IMR-90 (cell line): ENCODE results near the gene SLC46A3. TPM values are rescaled to one million over a fixed set of nuclear protein-coding genes. Genes with fewer than 3 reads are reported as not detected.

ENCODE experiments used
- ATAC-seq: fragments of 200-7000 bp; cut with Tn5 transposase; 2 replicates; pipeline ENCODE4 v1.9.1; 2020; ENCODE audit warnings: low read depth, mild to moderate bottlenecking, moderate library complexity
- BruUV-seq: library from RNA; stranded (reverse); fragments of 400-500 nt; replicated peaks from 2 replicates; lab custom pipeline; 2021; lab: Mats Ljungman, UMichigan
- CTCF ChIA-PET: fragments of 300-600 bp; formaldehyde crosslinking; extraction: SDS; loops from one replicate; lab custom pipeline; 2021; ENCODE audit warnings: antibody characterized with exemption; lab: Yijun Ruan, JAX
- POLR2A ChIA-PET: fragments of 300-600 bp; sonication (Branson Sonifier 250); formaldehyde crosslinking; loops from one replicate; lab custom pipeline; 2022; ENCODE audit warnings: antibody characterized with exemption; ENCODE audit not compliant: unreplicated experiment; lab: Charles Lee
- DNase-seq: peaks from one replicate; pipeline ENCODE4 v3.0.0; 2013
- H2AFZ ChIP-seq: replicated peaks from 2 replicates; pipeline ENCODE3; 2013; ENCODE audit warnings: low read length, mild to moderate bottlenecking; ENCODE audit not compliant: poor library complexity
- H2AK5ac ChIP-seq: 2 replicates; pipeline ENCODE4 v1.6.1; 2013; ENCODE audit warnings: low read depth, low read length, inconsistent platforms
- H2AK9ac ChIP-seq: replicated peaks from 2 replicates; pipeline ENCODE3; 2013; ENCODE audit warnings: mild to moderate bottlenecking, low read depth, low read length, moderate library complexity; ENCODE audit not compliant: poor library complexity
- H2BK120ac ChIP-seq: 2 replicates; pipeline ENCODE4 v1.6.1; 2013; ENCODE audit warnings: low read depth, low read length, inconsistent platforms
- H2BK15ac ChIP-seq: 3 replicates; pipeline ENCODE4 v1.6.1; 2013; ENCODE audit warnings: low read depth, low read length, inconsistent platforms
- H2BK20ac ChIP-seq: 2 replicates; pipeline ENCODE4 v1.6.1; 2013; ENCODE audit warnings: low read depth, mild to moderate bottlenecking, inconsistent platforms, low read length, moderate library complexity
- H2BK5ac ChIP-seq: 2 replicates; pipeline ENCODE4 v1.6.1; 2013; ENCODE audit warnings: mild to moderate bottlenecking, low read depth, low read length, inconsistent platforms; ENCODE audit not compliant: poor library complexity, severe bottlenecking
- H3K14ac ChIP-seq: replicated peaks from 2 replicates; pipeline ENCODE4 v1.6.1; 2013; ENCODE audit warnings: low read depth, low read length, inconsistent platforms
- H3K18ac ChIP-seq: 2 replicates; pipeline ENCODE4 v1.6.1; 2013; ENCODE audit warnings: low read depth, low read length, control low read depth
- H3K23ac ChIP-seq: 2 replicates; pipeline ENCODE4 v1.6.1; 2013; ENCODE audit warnings: low read depth, low read length, inconsistent platforms
- H3K27ac ChIP-seq: 2 replicates; pipeline ENCODE4 v1.5.1; 2013; ENCODE audit warnings: mild to moderate bottlenecking, control low read depth, low read length; ENCODE audit not compliant: insufficient read depth
- H3K27me3 ChIP-seq: 2 replicates; pipeline ENCODE4 v1.6.1; 2013; ENCODE audit warnings: low read length; ENCODE audit not compliant: control insufficient read depth, insufficient read depth
- H3K36me3 ChIP-seq: 2 replicates; pipeline ENCODE4 v1.6.1; 2013; ENCODE audit warnings: low read length, mixed read lengths; ENCODE audit not compliant: control insufficient read depth, insufficient read depth
- H3K4ac ChIP-seq: 2 replicates; pipeline ENCODE4 v1.6.1; 2013; ENCODE audit warnings: low read depth, low read length, inconsistent platforms
- H3K4me1 ChIP-seq: 2 replicates; pipeline ENCODE4 v1.6.1; 2013; ENCODE audit warnings: low read length, mixed read lengths; ENCODE audit not compliant: control insufficient read depth, insufficient read depth
- H3K4me2 ChIP-seq: 2 replicates; pipeline ENCODE4 v1.6.1; 2013; ENCODE audit warnings: low read depth, mild to moderate bottlenecking, control low read depth, low read length, moderate library complexity
- H3K4me3 ChIP-seq: 2 replicates; pipeline ENCODE4 v1.5.1; 2013; ENCODE audit warnings: low read depth, mild to moderate bottlenecking, control low read depth, low read length, moderate library complexity; ENCODE audit not compliant: insufficient read depth
- H3K56ac ChIP-seq: 2 replicates; pipeline ENCODE4 v1.6.1; 2013; ENCODE audit warnings: low read length, inconsistent platforms; ENCODE audit not compliant: insufficient read depth; ENCODE audit errors: extremely low read depth
- H3K79me1 ChIP-seq, 2 experiments: 2 replicates each; pipeline ENCODE4 v1.6.1; 2013; ENCODE audit warnings: low read length in 2 of 2, inconsistent platforms in 1 of 2, low read depth in 1 of 2
- H3K9ac ChIP-seq: 2 replicates; pipeline ENCODE4 v1.6.1; 2013; ENCODE audit warnings: low read depth, low read length, control low read depth
- H3K9me1 ChIP-seq: 2 replicates; pipeline ENCODE4 v1.6.1; 2013; ENCODE audit warnings: low read length, inconsistent platforms; ENCODE audit not compliant: insufficient read depth
- H3K9me3 ChIP-seq: 2 replicates; pipeline ENCODE4 v1.6.1; 2013; ENCODE audit warnings: low read length; ENCODE audit not compliant: control insufficient read depth, insufficient read depth
- H4K20me1 ChIP-seq: 2 replicates; pipeline ENCODE4 v1.6.1; 2013; ENCODE audit warnings: low read length, inconsistent platforms; ENCODE audit not compliant: insufficient read depth
- H4K5ac ChIP-seq: 2 replicates; pipeline ENCODE4 v1.6.1; 2013; ENCODE audit warnings: mild to moderate bottlenecking, low read depth, low read length, control low read depth
- H4K8ac ChIP-seq, 2 experiments: 2 replicates each; pipeline ENCODE4 v1.6.1; 2013; ENCODE audit warnings: low read depth in 2 of 2, low read length in 2 of 2, control low read depth in 1 of 2, inconsistent platforms in 1 of 2
- H4K91ac ChIP-seq: 2 replicates; pipeline ENCODE4 v1.6.1; 2013; ENCODE audit warnings: low read depth, low read length, inconsistent platforms; ENCODE audit not compliant: insufficient read depth
- CEBPB ChIP-seq: IDR thresholded peaks from 2 replicates; pipeline ENCODE4 v1.6.1; 2012; ENCODE audit warnings: low read depth, low read length, improper control_type of control experiment
- RAD21 ChIP-seq: IDR thresholded peaks from 2 replicates; pipeline ENCODE4 v1.6.1; 2012; ENCODE audit warnings: low read length, improper control_type of control experiment
- WGBS, 2 experiments: methylation state at CpG; one replicate each; pipeline versions ENCODE4 v1.1.5 to v1.1.7; 2013; ENCODE audit warnings: missing lambda C conversion rate in 2 of 2; ENCODE audit not compliant: insufficient read length in 1 of 2; ENCODE audit errors: extremely low coverage in 2 of 2; 5-methylcytosine and 5-hydroxymethylcytosine counted together
- dilution Hi-C: fragments of 300-500 bp; cut with HindIII; formaldehyde crosslinking; loops from one replicate; pipeline ENCODE4 v1.14.3; 2018; ENCODE audit warnings: low sequenced_read_pairs; ENCODE audit not compliant: unreplicated experiment
- in situ Hi-C: fragments of 300-500 bp; cut with MboI; formaldehyde crosslinking; loops from 3 replicates; pipeline ENCODE4 v1.14.3; 2019; ENCODE audit warnings: low sequenced_read_pairs, inconsistent platforms, mixed read lengths
- intact Hi-C: fragments of 100-400 bp; cut with micrococcal nuclease; formaldehyde crosslinking; loops from 2 replicates; pipeline ENCODE4 v1.10.0; 2022
- polyA plus RNA-seq, 3 experiments: library from polyadenylated mRNA; depleted of rRNA; stranded (reverse); fragments of >200 nt; gene quantifications; 2 replicates each; pipeline ENCODE4 v1.2.3, GENCODE V29; 2012; ENCODE audit warnings: low replicate concordance in 1 of 3
- total RNA-seq: library from RNA; depleted of rRNA; stranded (reverse); fragments of >200 nt; gene quantifications from 2 replicates; pipeline ENCODE4 v1.2.3, GENCODE V29; 2012

SLC46A3 gene
- total and polyA plus RNA-seq, 2 of the 4 experiments (the other 2 are of a cell fraction) = 0.54 to 0.89 TPM

DNA sequence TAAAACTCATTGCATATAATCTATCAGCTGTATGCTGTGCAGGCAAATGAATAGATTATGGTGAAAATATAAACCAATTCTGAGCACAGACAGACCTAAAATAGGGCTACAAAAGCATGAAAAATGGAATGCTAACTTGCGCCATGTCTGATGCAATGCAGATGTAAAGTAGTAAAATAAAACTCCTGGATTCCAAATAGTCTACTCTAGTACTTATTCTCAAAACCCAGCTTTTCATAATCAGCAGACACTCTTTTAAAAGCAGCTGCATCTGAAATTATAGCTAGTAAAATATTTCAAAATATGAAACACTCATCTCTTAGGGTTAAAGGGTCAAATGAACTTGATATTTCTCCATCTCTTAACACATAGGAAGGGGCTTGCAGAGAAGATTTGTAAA is 64.5 kb downstream of the SLC46A3 start:
- H3K4me1 ChIP-seq = peaks cover 10% of the 10 kb centered on the region
- in situ Hi-C loops = no loop called here
- dilution Hi-C loops = no loop called here

More for the DNA sequence above, 64.5 kb downstream of the SLC46A3 start:
- H2BK20ac ChIP-seq = no peak overlapping the region
- no peak overlapping the region for H3K4me2 ChIP-seq
- H3K27ac ChIP-seq = no peak overlapping the region
- H3K27me3 ChIP-seq = no peaks in the 10 kb centered on the region
- BruUV-seq = no TSS peak
- no peaks in the 10 kb centered on the region for H3K36me3 ChIP-seq
- peaks cover 5% of the 10 kb centered on the region; the same call in 1 of the 2 replicates for H4K20me1 ChIP-seq
- H2AK9ac ChIP-seq = no peak overlapping the region
- CTCF ChIA-PET = no interaction called here
- TF ChIP-seq CEBPB = peak; percentile 49; the same call in 1 of the 2 replicates
- no peak for TF ChIP-seq RAD21
- intact Hi-C loops = loop anchor here (5.0 to 10.0 kb wide), 3 partner anchors 97 to 609 kb away; no protein-coding TSS in a partner anchor
- H3K4ac ChIP-seq = no peak overlapping the region
- no peak overlapping the region for H3K56ac ChIP-seq
- DNase-seq = peak; percentile 45
- H2BK5ac ChIP-seq = no peak overlapping the region
- H3K14ac ChIP-seq = no peak overlapping the region
- no peak overlapping the region for H4K5ac ChIP-seq
- H2BK15ac ChIP-seq = no peak overlapping the region
- no peaks in the 10 kb centered on the region for H3K9me3 ChIP-seq
- no peak overlapping the region for H4K8ac ChIP-seq
- WGBS, 2 experiments = no CpG with 5 or more reads among the region's 1 CpG
- ATAC-seq = no peak
- H2AFZ ChIP-seq = no peak overlapping the region
- peaks cover 12% of the 10 kb centered on the region for H3K9me1 ChIP-seq
- H3K23ac ChIP-seq = no peak overlapping the region
- H4K91ac ChIP-seq = no peak overlapping the region
- POLR2A ChIA-PET = no interaction called here
- H3K79me1 ChIP-seq = peaks cover 21 to 62% of the 10 kb centered on the region in 2 experiments
- H2BK120ac ChIP-seq = no peak overlapping the region
- no peak overlapping the region for H2AK5ac ChIP-seq
- H3K4me3 ChIP-seq = no peak overlapping the region
- no peak overlapping the region for H3K18ac ChIP-seq
- H3K9ac ChIP-seq = no peak overlapping the region
